Measurements from ENCODE around the gene WLS.

WLS gene

GRCh38 chr1:68129536-68130250, 102.6 kb downstream of the WLS start:
- DNase-seq, result no peak

- DNase-seq, result no peak
Measured at GRCh38 chr1:68128820-68129219, 103.5 kb downstream of the WLS start.

- DNase-seq, result no peak
Measured at GRCh38 chr1:68128157-68128556, 104.2 kb downstream of the WLS start.

- no peak for DNase-seq
Measured at GRCh38 chr1:68121536-68121935, 110.8 kb downstream of the WLS start.

- DNase-seq, result peak; percentile 45 to 48
Measured at GRCh38 chr1:68120136-68120791, 112.1 kb downstream of the WLS start.

GRCh38 chr1:68119445-68119844, 112.9 kb downstream of the WLS start:
- no peak for DNase-seq

- DNase-seq, result no peak
Measured at GRCh38 chr1:68117416-68117815, 114.9 kb downstream of the WLS start.

- DNase-seq, result peak; percentile 46 to 59
Measured at GRCh38 chr1:68116643-68117235, 115.6 kb downstream of the WLS start.

- no peak for DNase-seq
Measured at GRCh38 chr1:68115308-68115707, 117.0 kb downstream of the WLS start.

- no peak for DNase-seq
Measured at GRCh38 chr1:68113966-68114365, 118.4 kb downstream of the WLS start.

- no peak for DNase-seq
Measured at GRCh38 chr1:68112835-68113243, 119.5 kb downstream of the WLS start.

GRCh38 chr1:68111519-68112436, 120.5 kb downstream of the WLS start:
- peak; percentile 21 to 76 for DNase-seq

- no peak for DNase-seq
Measured at GRCh38 chr1:68107771-68108170, 124.6 kb downstream of the WLS start.

- DNase-seq, result peak in 1 of 2 experiments; percentile 25
Measured at GRCh38 chr1:68103884-68104554, 128.3 kb downstream of the WLS start.

GRCh38 chr1:68103011-68103545, 129.2 kb downstream of the WLS start:
- peak; percentile 61 to 88 for DNase-seq

- DNase-seq, result no peak
Measured at GRCh38 chr1:68101829-68102228, 130.5 kb downstream of the WLS start.

GRCh38 chr1:68100571-68100970, 131.8 kb downstream of the WLS start:
- no peak for DNase-seq

- DNase-seq, result no peak
Measured at GRCh38 chr1:68093737-68094136, 138.6 kb downstream of the WLS start.

GRCh38 chr1:68087184-68087583, 145.1 kb downstream of the WLS start:
- no peak for DNase-seq

- no peak for DNase-seq
Measured at GRCh38 chr1:68085752-68086151, 146.6 kb downstream of the WLS start.

GRCh38 chr1:68083686-68084085, 148.6 kb downstream of the WLS start:
- DNase-seq, result no peak

GRCh38 chr1:68081775-68082283, 150.5 kb downstream of the WLS start:
- DNase-seq, result no peak

Data from NCI-H2081 (cell line).